GM21576 (cell line): ENCODE data around the gene ARHGEF4.

Experiments used
- ATAC-seq: cut with Tn5 transposase; IDR thresholded peaks from one replicate; pipeline ENCODE4 v1.9.1; 2021; ENCODE audit warnings: mild to moderate bottlenecking, moderate library complexity; ENCODE audit not compliant: unreplicated experiment

ARHGEF4 gene

DNA sequence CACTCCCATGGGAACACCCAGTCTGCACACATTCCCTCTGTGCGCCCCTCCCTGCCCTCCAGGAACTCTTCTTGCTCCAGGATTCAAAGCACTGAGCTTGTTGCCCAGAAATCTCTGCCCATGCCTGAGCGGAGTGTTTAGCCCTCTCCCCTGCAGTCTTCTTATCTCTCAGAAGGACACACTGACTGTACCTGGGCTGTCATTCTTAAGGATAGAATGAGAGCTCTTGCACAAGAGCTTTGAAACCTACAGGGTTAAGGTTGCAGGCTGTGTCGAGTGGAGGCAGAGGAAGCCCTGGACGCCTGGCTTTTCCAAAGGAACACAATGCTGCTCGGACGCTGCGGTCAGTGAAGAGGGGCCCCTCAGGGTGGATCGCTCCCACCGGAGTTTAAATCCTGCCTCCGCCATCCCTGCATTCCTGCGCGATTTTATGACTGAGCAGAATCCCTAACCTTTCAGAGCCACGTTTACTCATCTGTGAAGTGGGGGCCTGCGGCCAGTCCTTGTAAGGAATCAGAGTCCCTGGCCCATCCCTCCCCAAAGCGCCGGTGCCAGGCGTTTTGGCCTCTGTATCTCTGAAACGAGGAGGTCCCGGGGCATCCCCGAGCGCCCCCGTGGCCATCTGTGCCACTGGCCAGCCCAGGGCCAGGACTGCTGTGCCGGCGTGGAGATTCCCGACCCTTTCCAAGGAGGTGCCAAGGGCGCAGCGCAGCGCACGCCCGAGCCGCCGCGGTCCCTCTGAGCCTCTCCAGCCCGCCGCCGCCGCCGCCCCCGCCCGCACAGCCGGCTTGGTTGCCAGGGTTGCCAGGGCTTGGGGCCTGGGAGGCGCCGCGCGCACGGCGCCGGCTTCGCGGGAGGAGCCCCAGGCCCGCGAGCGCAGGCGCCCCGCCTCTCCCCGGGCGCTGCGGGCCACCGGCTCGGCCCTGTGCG, 197.7 kb downstream of the ARHGEF4 start:
- no peak for ATAC-seq

GRCh38 chr2:131035112-131035825, 198.6 kb downstream of the ARHGEF4 start:
- no peak for ATAC-seq

DNA sequence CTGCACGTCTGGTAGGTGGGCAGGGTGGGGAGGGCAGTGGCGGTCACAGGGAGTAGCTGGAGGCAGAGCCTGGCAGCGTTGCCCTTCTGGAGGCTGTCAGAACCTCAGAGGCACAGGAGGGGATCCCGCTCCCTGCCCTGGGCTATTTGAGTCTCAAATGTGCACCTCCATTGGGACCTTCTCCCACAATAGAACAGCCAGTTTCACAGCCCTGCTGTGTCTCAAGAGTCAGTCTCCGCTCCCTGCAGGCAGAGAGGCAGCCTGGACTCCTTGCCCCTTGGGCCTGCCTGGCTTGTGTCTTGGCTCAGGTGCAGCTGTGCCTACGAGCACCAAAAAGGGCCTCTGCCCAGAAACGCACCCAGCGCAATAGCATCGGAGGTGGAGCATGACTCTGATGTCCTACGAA, 199.1 kb downstream of the ARHGEF4 start:
- ATAC-seq = no peak

DNA sequence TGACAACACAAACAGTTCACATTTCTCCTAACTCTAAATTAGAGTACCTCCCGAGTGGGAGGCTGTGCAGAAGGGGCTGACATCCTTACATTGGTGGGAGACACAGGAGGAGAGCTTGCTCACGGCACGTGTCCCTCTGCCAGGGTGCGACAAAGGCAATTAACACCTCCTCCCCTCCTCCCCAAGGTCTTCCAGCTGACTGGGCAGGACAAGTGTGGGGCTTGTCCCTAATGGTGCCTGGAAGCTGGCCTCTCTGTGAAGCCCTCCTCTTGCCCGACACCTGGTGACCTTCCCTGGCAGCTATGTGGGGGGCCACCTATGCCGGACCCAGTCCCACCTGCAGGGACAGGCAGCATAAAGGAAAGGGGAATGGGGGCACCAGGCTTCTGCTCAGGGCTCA, 199.6 kb downstream of the ARHGEF4 start:
- no peak for ATAC-seq

GRCh38 chr2:131036696-131037397, 200.1 kb downstream of the ARHGEF4 start:
- no peak for ATAC-seq

DNA sequence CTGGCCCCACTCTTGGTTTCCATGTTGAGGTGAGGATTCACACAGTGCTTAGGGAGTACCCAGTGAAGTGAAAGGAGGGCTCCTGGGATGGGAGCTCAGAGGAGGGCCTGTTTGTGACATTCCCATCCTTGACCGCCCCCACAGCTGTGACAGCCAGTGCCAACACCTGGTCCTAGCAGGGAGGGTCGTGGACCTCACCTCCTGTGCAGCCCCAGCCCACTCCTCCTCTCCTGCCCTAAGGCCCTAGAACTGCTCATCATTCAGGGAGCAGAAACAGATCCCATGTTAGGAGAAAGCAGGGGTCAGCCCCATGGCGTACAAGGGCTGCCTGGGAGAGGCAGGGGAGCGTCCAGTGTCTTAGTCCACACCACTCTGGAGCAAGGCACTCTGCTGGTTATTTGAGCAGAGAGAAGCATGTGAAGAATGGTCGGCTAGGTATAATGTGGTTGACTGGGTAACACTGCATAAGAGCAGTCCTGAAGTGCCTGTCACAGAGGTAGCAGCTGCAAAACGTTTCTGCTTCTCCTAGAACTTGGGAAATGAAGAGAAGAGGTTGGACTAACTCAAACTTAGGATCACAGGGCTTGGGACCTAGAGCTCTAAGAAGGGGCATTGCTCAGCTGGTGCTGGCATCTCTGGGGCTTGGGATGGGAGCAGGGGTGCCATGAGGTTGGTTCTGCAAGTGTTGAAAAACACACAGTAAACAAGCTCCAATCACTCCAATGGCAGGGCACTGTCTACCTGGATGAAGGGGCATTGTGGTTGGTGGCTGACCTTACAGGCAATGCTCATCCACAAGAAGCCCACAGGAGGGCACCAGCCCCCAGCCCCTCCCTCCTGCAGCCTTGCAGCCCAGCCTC, 200.9 kb downstream of the ARHGEF4 start:
- ATAC-seq = no peak

- ATAC-seq = no peak
Measured at GRCh38 chr2:131038258-131039100, 201.8 kb downstream of the ARHGEF4 start.

- ATAC-seq = no peak
Measured at GRCh38 chr2:131039101-131039440, 202.4 kb downstream of the ARHGEF4 start.

GRCh38 chr2:131039535-131039907, 202.8 kb downstream of the ARHGEF4 start:
- ATAC-seq = no peak

DNA sequence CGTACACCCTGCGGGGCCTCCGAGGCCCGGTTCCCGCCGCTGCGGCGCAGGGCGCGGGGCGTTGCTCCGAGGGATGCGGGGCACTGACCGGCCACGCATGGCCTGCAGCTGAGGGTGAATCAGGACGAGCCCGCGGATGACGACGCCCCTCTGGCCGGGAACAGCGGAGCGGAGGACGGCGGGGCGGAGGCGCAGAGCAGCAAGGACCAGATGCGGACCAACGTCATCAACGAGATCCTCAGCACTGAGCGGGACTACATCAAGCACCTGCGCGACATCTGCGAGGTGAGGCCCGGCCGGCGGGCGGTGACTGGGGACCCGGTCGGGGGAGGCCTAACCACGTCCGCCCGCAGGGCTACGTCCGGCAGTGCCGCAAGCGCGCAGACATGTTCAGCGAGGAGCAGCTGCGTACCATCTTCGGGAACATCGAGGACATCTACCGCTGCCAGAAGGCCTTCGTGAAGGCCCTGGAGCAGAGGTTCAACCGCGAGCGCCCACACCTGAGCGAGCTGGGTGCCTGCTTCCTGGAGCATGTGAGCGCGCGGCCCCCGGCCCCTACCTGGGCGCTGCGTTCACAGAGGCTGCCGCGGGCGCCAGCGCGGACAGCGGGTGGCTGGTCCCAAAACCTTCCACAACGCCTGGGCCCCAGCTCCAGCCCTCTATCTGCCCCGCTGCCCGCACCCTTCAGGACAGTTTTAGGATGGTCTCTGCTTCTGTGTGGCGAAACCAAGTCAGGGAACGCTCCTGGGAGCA, 203.4 kb downstream of the ARHGEF4 start:
- ATAC-seq = no peak

DNA sequence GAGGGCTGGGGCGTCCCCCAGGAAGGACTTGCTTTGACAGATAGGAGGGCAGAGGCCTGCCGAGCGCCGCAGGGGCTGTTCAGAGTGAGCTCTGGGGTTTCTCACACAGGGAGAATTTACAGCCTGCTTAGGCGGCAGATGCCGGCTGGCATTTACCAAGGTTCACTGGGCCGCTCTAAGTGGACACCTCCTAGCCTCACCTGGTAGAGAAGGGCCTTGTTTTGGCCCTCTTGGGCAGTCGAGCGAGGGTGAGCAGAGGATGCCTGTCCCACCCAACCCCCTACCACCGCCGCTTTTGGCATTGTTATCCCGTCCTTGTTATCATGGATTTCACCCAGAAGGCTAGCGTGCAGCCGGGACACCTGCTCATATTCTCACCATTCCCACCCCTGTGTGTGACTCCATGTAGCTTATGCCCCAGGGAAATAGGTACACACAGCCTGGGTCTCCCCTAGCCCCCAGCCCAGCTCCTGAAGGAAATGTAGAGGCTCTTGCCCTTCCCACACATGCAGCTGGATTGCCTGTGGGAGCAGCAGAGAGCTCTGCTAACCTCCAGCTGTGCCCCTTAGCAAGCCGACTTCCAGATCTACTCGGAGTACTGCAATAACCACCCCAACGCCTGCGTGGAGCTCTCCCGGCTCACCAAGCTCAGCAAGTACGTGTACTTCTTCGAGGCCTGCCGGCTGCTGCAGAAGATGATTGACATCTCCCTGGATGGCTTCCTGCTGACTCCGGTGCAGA, 204.1 kb downstream of the ARHGEF4 start:
- no peak for ATAC-seq

- ATAC-seq = no peak
Measured at GRCh38 chr2:131041402-131042147, 204.9 kb downstream of the ARHGEF4 start.

- ATAC-seq = no peak
Measured at GRCh38 chr2:131042148-131042775, 205.5 kb downstream of the ARHGEF4 start.

GRCh38 chr2:131043199-131044074, 206.7 kb downstream of the ARHGEF4 start:
- ATAC-seq = no peak

DNA sequence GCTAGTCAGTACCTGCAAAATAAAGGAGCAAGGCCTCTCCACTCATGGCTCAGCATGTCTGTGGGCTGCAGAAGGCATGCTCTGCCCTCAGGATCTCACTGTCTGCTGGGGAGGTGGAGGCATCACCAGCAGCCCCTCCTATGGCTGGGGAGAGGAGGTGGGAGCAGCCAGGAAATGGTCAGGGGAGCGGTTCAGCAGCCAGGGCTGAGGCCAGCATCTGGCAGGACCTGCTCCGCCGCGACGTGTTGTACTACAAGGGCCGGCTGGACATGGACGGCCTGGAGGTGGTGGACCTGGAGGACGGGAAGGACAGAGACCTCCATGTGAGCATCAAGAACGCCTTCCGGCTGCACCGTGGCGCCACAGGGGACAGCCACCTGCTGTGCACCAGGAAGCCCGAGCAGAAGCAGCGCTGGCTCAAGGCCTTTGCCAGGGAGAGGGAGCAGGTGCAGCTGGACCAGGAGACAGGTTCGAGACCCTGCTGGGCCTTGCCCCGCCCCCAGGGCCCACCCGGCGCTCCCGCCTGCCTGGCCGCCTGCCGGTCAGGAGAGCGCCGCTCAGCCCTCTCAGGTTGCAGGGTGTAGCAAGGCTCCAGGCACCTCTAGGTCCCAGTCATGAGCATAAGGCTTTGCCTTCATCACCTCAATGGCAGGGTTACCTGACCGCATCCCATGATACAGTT, 207.5 kb downstream of the ARHGEF4 start:
- no peak for ATAC-seq

DNA sequence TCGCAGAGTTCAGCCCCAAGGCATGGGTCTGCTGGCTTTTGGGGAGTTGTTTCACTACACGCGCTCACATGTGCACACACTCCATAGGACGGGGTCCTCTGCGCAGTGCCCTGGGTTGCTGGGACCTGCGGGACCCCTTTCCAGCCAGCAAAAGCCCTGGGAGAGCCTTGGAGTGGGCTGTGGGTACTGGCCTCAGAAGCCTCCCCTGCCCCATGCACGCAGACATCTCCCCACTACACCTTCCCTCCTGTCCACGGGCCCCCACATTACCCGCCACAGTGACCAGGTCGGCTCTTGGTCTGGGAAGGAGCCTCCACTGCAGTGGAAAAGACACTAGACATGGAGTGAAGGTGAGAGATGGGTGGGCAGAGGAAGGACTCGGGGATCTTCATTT, 208.0 kb downstream of the ARHGEF4 start:
- no peak for ATAC-seq
